ENCODE results near the gene BMPR1B. TPM values are rescaled to one million over a fixed set of nuclear protein-coding genes. Genes with fewer than 3 reads are reported as not detected.

BMPR1B gene
- polyA plus RNA-seq, 1 experiment: 0.07 TPM

DNA sequence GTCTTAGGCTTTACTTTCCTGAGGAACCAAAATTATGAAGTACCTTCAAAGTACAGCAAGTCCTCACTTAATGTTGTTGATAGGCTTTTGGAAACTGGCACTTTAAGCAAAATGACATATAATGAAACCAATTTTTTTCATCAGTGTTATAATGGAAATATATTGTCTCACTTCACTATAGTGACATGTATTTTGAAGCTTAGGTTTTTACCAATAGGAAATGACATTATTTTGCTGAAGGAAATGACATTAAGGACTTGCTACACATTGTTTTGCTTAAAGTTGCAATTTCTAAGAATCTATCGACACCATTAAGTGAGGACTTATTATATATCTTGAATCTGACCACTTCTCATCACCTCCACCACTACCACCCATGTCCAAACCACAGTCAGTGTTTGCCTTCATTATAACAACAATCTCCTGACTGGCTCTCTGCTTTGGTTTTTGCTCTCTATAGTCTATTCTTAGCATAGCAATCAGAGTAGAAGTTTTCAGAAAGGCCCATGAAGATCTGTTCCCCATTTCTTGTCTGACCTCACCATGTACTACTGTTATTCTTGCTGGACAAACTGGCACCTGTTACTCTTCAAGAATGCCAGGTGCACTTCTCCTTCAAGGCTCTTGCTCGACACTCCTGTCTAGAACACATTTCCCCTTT lies 311.2 kb downstream of the BMPR1B start:
- no peak for DNase-seq (ENCODE audit: low read depth)
- POLR2A ChIA-PET: no interaction called here
- H3K4me3 ChIP-seq (ENCODE audit: low read depth, low read length): no peak overlapping the region
- no peaks in the 10 kb centered on the region for H3K36me3 ChIP-seq (ENCODE audit: control insufficient read depth, insufficient read depth, low read length)
- H3K27me3 ChIP-seq (ENCODE audit: control insufficient read depth, insufficient read depth, low read length): no peaks in the 10 kb centered on the region
- TF ChIP-seq, protein P1, sequence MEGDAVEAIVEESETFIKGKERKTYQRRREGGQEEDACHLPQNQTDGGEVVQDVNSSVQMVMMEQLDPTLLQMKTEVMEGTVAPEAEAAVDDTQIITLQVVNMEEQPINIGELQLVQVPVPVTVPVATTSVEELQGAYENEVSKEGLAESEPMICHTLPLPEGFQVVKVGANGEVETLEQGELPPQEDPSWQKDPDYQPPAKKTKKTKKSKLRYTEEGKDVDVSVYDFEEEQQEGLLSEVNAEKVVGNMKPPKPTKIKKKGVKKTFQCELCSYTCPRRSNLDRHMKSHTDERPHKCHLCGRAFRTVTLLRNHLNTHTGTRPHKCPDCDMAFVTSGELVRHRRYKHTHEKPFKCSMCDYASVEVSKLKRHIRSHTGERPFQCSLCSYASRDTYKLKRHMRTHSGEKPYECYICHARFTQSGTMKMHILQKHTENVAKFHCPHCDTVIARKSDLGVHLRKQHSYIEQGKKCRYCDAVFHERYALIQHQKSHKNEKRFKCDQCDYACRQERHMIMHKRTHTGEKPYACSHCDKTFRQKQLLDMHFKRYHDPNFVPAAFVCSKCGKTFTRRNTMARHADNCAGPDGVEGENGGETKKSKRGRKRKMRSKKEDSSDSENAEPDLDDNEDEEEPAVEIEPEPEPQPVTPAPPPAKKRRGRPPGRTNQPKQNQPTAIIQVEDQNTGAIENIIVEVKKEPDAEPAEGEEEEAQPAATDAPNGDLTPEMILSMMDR (IDR thresholded peaks at IDR 0.05; ENCODE audit: insufficient read depth, low read depth, low read length): no peak
- CTCF ChIA-PET: no interaction called here

DNA sequence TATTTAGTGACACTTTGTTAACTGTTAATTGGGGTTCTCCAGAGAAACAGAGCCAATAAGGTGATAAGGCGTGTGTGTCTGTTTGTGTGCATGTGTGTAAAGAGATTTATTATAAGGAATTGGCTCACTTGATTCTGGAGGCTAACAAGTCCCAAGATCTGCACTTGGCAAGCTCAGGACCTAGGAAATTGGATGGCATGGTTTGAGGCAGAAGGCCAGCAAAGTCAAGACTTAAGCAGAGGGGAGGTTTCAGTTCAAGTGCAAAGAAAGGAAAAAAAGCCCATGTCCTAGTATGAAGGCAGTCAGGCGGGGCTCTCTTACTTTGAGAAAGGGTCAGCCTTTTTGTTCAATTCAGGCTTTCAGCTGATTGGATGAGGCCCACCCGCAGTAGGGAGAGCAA lies 314.1 kb downstream of the BMPR1B start:
- no peaks in the 10 kb centered on the region for H3K36me3 ChIP-seq (ENCODE audit: control insufficient read depth, insufficient read depth, low read length)
- no peak overlapping the region for H3K4me3 ChIP-seq (ENCODE audit: low read depth, low read length)
- POLR2A ChIA-PET: no interaction called here
- CTCF ChIA-PET: no interaction called here
- TF ChIP-seq, protein P1 (IDR thresholded peaks at IDR 0.05; ENCODE audit: insufficient read depth, low read depth, low read length): no peak
- no peak for DNase-seq (ENCODE audit: low read depth)
- H3K27me3 ChIP-seq (ENCODE audit: control insufficient read depth, insufficient read depth, low read length): no peaks in the 10 kb centered on the region

DNA sequence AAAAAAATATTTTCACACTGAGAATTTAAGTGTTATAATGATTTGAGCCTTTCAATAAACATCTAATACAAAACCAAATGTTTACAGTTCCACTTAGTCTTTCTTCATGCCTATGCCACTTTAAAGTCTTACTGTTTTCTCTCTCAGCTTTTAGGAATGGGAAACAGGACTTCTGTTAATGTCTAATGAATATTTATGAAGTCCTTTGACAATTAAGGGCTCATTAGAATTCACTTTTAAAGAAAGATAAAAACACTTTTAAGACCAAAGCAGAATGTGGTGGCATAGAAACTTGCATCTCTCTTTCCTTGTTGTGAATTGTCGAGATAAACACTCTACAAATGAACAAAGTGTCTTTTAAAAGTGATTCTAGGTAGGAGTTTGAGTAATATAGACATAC lies 315.9 kb downstream of the BMPR1B start:
- DNase-seq (ENCODE audit: low read depth): no peak
- ChIA-PET CTCF (no interaction called here), POLR2A (no interaction called here)
- Histone ChIP-seq H3K27me3 (ENCODE audit: control insufficient read depth, insufficient read depth, low read length) (no peaks in the 10 kb centered on the region), H3K36me3 (ENCODE audit: control insufficient read depth, insufficient read depth, low read length) (no peaks in the 10 kb centered on the region), H3K4me3 (ENCODE audit: low read depth, low read length) (no peak overlapping the region)
- TF ChIP-seq, protein P1 (IDR thresholded peaks at IDR 0.05; ENCODE audit: insufficient read depth, low read depth, low read length): no peak

DNA sequence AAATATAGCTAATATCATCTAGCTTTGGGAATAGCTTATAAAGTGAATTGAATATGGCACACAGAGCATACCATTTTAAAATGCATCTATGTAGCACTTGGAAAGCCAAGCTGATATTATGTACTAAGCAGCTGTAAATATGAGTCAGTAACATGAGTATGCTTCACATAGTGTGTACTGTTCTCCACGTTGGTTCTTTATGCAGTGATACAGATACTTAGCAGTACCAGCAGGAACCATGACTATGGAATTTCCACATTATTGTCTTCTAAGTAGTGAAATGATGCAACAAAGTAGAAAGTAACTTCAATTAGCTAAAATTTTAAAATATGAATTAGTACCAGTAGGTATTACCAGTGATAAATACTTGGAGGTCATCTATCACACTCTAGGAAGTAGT lies 320.1 kb downstream of the BMPR1B start:
- TF ChIP-seq, protein P1 (IDR thresholded peaks at IDR 0.05; ENCODE audit: insufficient read depth, low read depth, low read length): no peak
- Histone ChIP-seq H3K27me3 (ENCODE audit: control insufficient read depth, insufficient read depth, low read length) (no peaks in the 10 kb centered on the region), H3K4me3 (ENCODE audit: low read depth, low read length) (no peak overlapping the region), H3K36me3 (ENCODE audit: control insufficient read depth, insufficient read depth, low read length) (no peaks in the 10 kb centered on the region)
- no peak for DNase-seq (ENCODE audit: low read depth)
- CTCF ChIA-PET: no interaction called here
- POLR2A ChIA-PET: no interaction called here

DNA sequence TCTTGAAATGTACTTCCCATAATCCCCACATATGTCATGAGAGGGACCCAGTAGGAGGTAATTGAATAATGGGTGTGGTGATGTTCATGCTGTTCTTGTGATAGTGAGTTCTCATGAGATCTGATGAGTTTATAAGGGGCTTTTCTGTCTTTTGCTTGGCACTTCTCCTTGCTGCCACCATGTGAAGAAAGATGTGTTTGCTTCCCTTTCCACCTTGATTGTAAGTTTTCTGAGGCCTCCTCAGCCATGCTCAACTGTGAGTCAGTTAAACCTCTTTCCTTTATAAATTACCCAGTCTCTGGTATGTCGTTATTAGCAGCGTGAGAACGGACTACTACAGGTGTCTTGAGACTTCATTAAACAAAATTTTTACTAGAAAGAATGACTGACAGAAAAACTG lies 323.2 kb downstream of the BMPR1B start:
- CTCF ChIA-PET: no interaction called here
- POLR2A ChIA-PET: interaction anchor here (0.7 kb wide), 1 partner anchor 49 kb away, joined by 4 read pairs; no protein-coding TSS in a partner anchor
- Histone ChIP-seq H3K27me3 (ENCODE audit: control insufficient read depth, insufficient read depth, low read length) (no peaks in the 10 kb centered on the region), H3K4me3 (ENCODE audit: low read depth, low read length) (no peak overlapping the region), H3K36me3 (ENCODE audit: control insufficient read depth, insufficient read depth, low read length) (no peaks in the 10 kb centered on the region)
- TF ChIP-seq, protein P1 (IDR thresholded peaks at IDR 0.05; ENCODE audit: insufficient read depth, low read depth, low read length): no peak
- DNase-seq (ENCODE audit: low read depth): no peak
